Left renal pelvis (tissue), 4 donors: Measurements from ENCODE around the gene MNT. TPM values are rescaled to one million over a fixed set of nuclear protein-coding genes. Genes with fewer than 3 reads are reported as not detected.
"Not testable (repeated sequence)": the region's sequence is repeated elsewhere in the genome, so short reads cannot be mapped to it uniquely, and the experiment has no call there.

Experiments used
- DNase-seq, 4 donors: peaks; one replicate each; pipeline ENCODE4 v3.0.0-alpha.2; 2013; ENCODE audit warnings: low read depth in 4 of 4, low spot score in 3 of 4
- polyA plus RNA-seq, 4 donors: library from polyadenylated mRNA; unstranded; fragments of 120-200 nt; gene quantifications; one replicate each; pipeline ENCODE4 v1.2.1, GENCODE V29; 2013; ENCODE audit not compliant: insufficient read length in 4 of 4

The MNT gene
- 10 to 100 TPM; 11.5 to 20.6 (median 15.6) TPM for polyA plus RNA-seq

- DNase-seq, result peak in 3 of 4 donors; percentile 84 to 89 (median 87)
These were observed at the start of gene MNT for GRCh38 chr17:2400877-2401425. Gene MNT (minus strand): TSS chr17:2401060. CDS start chr17:2400712, 348 bp downstream.

- DNase-seq, result no peak
These were observed 49.3 kb upstream of the MNT start for GRCh38 chr17:2450016-2450650.

GRCh38 chr17:2449486-2449885, 48.6 kb upstream of the MNT start:
- DNase-seq, result no peak

- DNase-seq, result not testable (repeated sequence)
These were observed 46.6 kb upstream of the MNT start for GRCh38 chr17:2447479-2447878.

GRCh38 chr17:2445638-2446037, 44.8 kb upstream of the MNT start:
- no peak for DNase-seq

- DNase-seq, result no peak
These were observed 43.5 kb upstream of the MNT start for GRCh38 chr17:2444382-2444781.

- no peak for DNase-seq
These were observed 41.3 kb upstream of the MNT start for GRCh38 chr17:2442166-2442565.

- DNase-seq, result no peak
These were observed 40.1 kb upstream of the MNT start for GRCh38 chr17:2440930-2441329.

- DNase-seq, result not testable (repeated sequence)
These were observed 39.1 kb upstream of the MNT start for GRCh38 chr17:2439997-2440396.

- DNase-seq, result no peak
These were observed 38.0 kb upstream of the MNT start for GRCh38 chr17:2438823-2439222.

- DNase-seq, result no peak
These were observed 35.6 kb upstream of the MNT start for GRCh38 chr17:2436316-2436905.

GRCh38 chr17:2435862-2436261, 35.0 kb upstream of the MNT start:
- DNase-seq, result no peak

- DNase-seq, result no peak
These were observed 34.4 kb upstream of the MNT start for GRCh38 chr17:2435181-2435741.

- no peak for DNase-seq
These were observed 32.8 kb upstream of the MNT start for GRCh38 chr17:2433696-2434095.

- DNase-seq, result no peak
These were observed 27.1 kb upstream of the MNT start for GRCh38 chr17:2427910-2428309.

GRCh38 chr17:2427215-2427614, 26.4 kb upstream of the MNT start:
- DNase-seq, result no peak

GRCh38 chr17:2423271-2423670, 22.4 kb upstream of the MNT start:
- no peak for DNase-seq

GRCh38 chr17:2421315-2422147, 20.7 kb upstream of the MNT start:
- no peak for DNase-seq

- DNase-seq, result no peak
These were observed 19.3 kb upstream of the MNT start for GRCh38 chr17:2420176-2420575.

- DNase-seq, result no peak
These were observed 18.6 kb upstream of the MNT start for GRCh38 chr17:2419486-2419885.

GRCh38 chr17:2418572-2418971, 17.7 kb upstream of the MNT start:
- no peak for DNase-seq
